Left hindlimb (tissue), 1 donor: Measurements from ENCODE around the gene CERS6.

ENCODE experiments used
- DNase-seq: peaks from one replicate; pipeline ENCODE4 v3.0.0-alpha.2; 2018

Gene CERS6

GRCh38 chr2:168503901-168504300, 47.8 kb downstream of the CERS6 start:
- DNase-seq, result no peak

GRCh38 chr2:168504323-168504722, 48.3 kb downstream of the CERS6 start:
- no peak for DNase-seq

GRCh38 chr2:168510125-168510756, 54.2 kb downstream of the CERS6 start:
- no peak for DNase-seq

- no peak for DNase-seq
Measured at GRCh38 chr2:168514692-168515091, 58.6 kb downstream of the CERS6 start.

- DNase-seq, result no peak
Measured at GRCh38 chr2:168515502-168515901, 59.4 kb downstream of the CERS6 start.

GRCh38 chr2:168517816-168518215, 61.7 kb downstream of the CERS6 start:
- no peak for DNase-seq

- no peak for DNase-seq
Measured at GRCh38 chr2:168518555-168519066, 62.5 kb downstream of the CERS6 start.

GRCh38 chr2:168519534-168520308, 63.6 kb downstream of the CERS6 start:
- DNase-seq, result no peak

- DNase-seq, result no peak
Measured at GRCh38 chr2:168521053-168521741, 65.1 kb downstream of the CERS6 start.

- no peak for DNase-seq
Measured at GRCh38 chr2:168522446-168522845, 66.4 kb downstream of the CERS6 start.

GRCh38 chr2:168524005-168524404, 67.9 kb downstream of the CERS6 start:
- no peak for DNase-seq

- DNase-seq, result no peak
Measured at GRCh38 chr2:168525020-168525419, 68.9 kb downstream of the CERS6 start.

GRCh38 chr2:168525716-168526446, 69.8 kb downstream of the CERS6 start:
- DNase-seq, result no peak

- DNase-seq, result no peak
Measured at GRCh38 chr2:168526641-168527040, 70.6 kb downstream of the CERS6 start.

GRCh38 chr2:168528016-168528415, 71.9 kb downstream of the CERS6 start:
- DNase-seq, result no peak

- DNase-seq, result no peak
Measured at GRCh38 chr2:168528469-168528868, 72.4 kb downstream of the CERS6 start.

- no peak for DNase-seq
Measured at GRCh38 chr2:168529054-168529833, 73.2 kb downstream of the CERS6 start.

- no peak for DNase-seq
Measured at GRCh38 chr2:168529900-168530561, 74.0 kb downstream of the CERS6 start.

- no peak for DNase-seq
Measured at GRCh38 chr2:168530982-168531622, 75.0 kb downstream of the CERS6 start.

- DNase-seq, result no peak
Measured at GRCh38 chr2:168534926-168535325, 78.9 kb downstream of the CERS6 start.

- DNase-seq, result no peak
Measured at GRCh38 chr2:168536925-168537466, 80.9 kb downstream of the CERS6 start.
